Measurements from ENCODE around the gene COL6A3.
"Not testable (repeated sequence)": the region's sequence is repeated elsewhere in the genome, so short reads cannot be mapped to it uniquely, and the experiment has no call there.

Gene COL6A3

DNA sequence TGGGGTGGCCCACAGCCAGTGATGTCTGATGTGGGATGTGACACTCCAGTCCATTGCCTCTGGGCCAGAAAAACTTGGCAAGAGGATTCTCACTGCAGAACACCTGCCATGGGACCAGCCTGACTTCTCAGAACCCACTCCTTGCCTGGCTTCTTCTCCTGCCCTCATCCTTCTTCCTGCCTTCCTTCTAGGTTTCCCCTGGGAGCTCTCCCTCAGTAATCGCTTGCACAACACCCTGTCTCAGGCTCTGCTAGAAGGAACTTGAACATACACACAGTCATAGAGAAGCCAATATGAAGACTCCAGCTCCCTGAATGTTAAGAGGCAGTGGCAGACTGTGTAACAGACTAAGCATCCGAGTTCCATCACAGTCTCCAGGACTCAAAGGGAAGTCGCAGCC, 4.3 kb upstream of the COL6A3 start:
- in situ Hi-C loops (cut with MboI; ENCODE audit: low sequenced_read_pairs) = no loop called here

GRCh38 chr2:237412988-237413776, 782 bp downstream of the COL6A3 start:
- in situ Hi-C loops (cut with MboI; ENCODE audit: low sequenced_read_pairs) = no loop called here

DNA sequence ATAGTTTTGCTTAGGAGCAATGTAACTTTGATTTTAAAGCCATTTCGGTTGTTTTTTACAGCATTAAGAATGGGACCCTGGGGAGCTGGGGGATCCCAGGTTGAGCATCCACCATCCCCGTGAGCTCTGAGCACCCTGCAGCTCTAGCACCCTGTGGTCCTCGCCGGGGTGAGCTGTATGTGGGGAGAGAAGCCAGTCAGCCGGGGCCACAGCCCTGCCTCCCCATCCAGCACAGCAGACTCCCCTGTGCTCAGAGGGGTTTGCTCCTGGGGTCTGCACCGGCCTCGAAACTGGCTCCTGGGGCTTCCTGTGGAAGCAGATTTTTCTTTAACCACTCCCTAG, 1.3 kb downstream of the COL6A3 start:
- in situ Hi-C loops (cut with MboI; ENCODE audit: low sequenced_read_pairs) = no loop called here

DNA sequence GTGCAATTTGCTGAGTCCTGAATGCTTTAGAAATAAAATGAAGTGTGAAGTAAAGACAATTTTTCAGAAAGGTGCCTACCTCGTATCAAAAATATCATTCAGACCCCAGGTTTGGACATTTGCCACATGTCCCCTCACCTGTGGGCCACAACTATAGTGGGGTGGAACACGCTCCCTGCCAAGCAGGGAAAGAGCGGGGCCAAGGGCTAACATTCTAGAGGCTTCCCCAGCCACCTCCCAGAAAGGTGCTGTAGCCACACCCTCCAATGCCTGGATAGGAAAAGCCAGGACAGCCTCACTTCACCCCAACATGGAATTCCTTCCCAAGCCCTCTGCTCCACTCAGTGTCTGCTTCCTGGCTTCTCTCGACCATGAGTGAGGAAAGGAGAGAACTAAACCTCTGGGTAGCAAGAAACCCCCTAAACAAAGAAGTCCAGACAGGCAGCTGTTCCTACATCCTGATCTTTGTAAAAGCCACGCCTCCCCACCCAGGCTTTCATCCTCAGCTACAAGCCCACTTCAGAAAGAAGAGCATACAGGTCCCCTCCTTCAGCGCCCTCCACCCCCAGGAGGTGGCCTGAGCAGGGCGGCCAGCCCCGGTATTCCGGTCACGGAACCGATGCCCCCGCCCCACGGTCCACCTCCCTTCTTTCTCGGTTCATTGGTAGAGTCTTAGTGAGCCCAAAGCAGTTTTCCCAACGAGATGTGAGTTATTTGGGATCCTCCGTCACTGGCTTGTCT, 2.1 kb downstream of the COL6A3 start:
- in situ Hi-C loops (cut with MboI; ENCODE audit: low sequenced_read_pairs) = no loop called here

DNA sequence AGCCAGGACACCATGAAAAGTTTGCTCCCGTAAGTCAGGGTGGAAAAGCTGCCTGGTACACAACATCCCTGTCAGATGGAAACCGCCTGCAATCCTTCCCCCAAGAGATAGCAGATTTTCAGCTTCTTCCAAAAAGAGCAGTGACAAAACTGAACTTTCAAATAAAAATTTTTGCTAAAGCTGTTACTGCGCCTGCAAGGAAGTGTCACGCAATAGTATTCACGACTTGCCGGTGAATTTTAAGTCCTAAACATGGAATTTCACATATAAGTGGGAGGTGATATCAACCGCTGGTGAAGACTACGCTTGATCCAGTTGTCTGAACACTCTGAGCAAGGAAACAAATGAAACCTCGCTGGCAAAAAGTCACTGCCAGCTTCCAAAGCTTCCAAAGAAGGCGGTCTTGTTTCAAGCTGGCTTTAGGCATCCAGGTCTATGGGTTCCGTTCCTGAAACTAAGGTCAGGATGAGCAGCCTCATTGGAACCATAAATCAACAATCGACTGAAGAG, 2.8 kb downstream of the COL6A3 start:
- in situ Hi-C loops (cut with MboI; ENCODE audit: low sequenced_read_pairs) = no loop called here

DNA sequence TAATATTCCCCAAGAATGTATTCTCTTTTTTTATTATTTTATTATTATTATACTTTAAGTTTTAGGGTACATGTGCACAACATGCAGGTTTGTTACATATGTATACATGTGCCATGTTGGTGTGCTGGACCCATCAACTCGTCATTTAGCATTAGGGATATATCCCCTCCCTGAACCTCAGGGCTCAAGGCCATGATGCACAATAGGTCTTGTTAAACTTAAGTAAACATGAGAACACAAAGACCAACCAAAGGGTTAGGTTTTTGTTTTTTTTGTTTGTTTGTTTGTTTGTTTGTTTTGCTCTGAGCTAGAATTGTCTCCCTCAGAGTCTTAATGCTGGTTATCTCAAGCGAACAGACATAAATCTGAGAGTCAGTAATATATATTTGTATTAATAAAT, 4.7 kb downstream of the COL6A3 start:
- in situ Hi-C loops (cut with MboI; ENCODE audit: low sequenced_read_pairs) = not testable (repeated sequence)

DNA sequence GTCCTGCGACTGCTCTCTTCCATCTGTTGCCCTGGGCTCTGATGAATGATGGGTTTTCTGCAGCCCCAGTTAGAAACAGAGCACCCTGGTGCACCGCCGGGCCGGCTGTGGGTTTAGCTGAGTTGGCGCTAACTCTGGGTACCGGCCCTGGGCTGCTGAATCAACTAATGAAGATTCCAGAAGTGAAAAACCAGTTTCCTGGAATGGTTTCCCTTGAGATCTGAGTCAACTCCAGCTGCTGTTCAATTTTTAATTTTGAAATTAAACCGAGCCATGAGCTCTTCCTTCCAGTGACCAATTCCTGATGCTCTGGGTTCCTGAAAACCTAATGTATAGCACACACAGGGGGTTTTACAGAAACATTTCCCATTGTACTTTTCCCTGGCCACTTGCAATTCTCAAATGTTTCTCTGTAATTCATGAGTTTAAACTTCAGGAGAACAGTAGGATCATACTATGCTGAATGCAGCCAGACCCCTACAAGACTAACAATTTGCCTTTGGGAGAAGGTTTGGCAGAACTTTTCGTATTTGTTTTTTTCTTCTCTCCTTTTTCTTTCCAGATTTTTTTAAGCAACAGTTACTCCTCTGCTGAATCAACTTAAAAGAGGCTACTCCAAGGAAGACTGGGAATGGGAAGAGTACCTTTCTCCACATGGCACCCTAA, 5.5 kb downstream of the COL6A3 start:
- in situ Hi-C loops (cut with MboI; ENCODE audit: low sequenced_read_pairs) = no loop called here

- in situ Hi-C loops (cut with MboI; ENCODE audit: low sequenced_read_pairs) = no loop called here
Observed at GRCh38 chr2:237407700-237408099, 6.3 kb downstream of the COL6A3 start.

- in situ Hi-C loops (cut with MboI; ENCODE audit: low sequenced_read_pairs) = no loop called here
Observed at GRCh38 chr2:237406371-237406895, 7.5 kb downstream of the COL6A3 start.

- in situ Hi-C loops (cut with MboI; ENCODE audit: low sequenced_read_pairs) = no loop called here
Observed at GRCh38 chr2:237405605-237406004, 8.4 kb downstream of the COL6A3 start.

- in situ Hi-C loops (cut with MboI; ENCODE audit: low sequenced_read_pairs) = no loop called here
Observed at GRCh38 chr2:237405006-237405559, 8.9 kb downstream of the COL6A3 start.

DNA sequence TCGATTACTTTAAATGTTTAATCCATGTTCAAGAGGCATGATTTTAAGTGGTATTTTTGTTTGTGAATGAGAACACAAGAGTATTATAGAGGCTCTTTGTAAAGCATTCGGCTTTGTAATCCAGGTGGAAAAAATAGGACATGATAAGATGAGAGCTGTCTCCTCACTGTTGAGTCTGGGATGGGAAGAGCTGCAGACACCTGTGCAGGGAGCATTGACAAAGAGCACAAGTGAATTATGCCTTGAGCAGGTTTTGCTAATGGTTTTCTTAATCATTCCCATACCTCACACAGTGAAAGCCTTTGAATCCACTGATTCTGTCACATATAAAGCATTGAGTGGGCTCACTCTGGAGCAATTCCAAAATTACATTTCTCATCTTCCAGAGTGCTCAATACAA, 9.6 kb downstream of the COL6A3 start:
- in situ Hi-C loops (cut with MboI; ENCODE audit: low sequenced_read_pairs) = no loop called here

- in situ Hi-C loops (cut with MboI; ENCODE audit: low sequenced_read_pairs) = no loop called here
Observed at GRCh38 chr2:237403024-237403882, 10.7 kb downstream of the COL6A3 start.

DNA sequence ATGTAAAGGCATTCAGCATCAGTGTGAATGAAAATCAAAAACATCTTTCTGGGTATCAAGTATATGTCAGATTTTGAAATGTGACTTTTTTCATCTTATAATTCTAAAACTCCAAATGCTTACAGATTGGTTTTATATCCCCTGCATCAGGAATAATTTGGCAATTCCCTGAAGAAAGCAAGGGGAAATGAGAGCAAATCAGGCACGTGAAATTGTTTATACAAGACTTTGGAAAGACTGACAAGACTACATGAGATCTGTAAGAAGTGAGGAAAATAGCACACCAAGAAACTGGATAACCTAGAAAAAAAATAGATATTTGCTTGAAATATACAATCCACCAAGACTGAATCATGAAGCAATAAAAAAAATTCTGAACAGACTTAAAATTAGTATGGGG, 13.8 kb downstream of the COL6A3 start:
- in situ Hi-C loops (cut with MboI; ENCODE audit: low sequenced_read_pairs) = no loop called here

DNA sequence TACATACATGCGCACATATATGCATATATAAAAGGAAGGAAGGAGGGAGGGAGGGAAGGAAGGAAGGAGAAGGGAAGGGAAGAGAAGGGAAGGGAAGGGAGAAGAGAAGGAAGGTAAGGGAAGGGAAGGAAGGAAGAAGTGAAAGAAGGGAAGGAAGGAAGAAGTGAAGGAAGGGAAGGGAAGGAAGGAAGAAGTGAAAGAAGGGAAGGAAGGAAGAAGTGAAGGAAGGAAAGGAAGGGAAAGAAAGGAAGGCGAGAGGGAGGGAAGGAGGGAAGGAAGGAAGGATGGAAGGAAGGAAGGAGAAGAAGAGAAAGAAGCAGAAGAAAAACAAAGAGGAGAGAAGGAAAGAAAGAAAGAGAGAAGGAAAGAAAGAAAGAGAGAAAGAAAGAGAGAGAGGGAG, 16.9 kb downstream of the COL6A3 start:
- in situ Hi-C loops (cut with MboI; ENCODE audit: low sequenced_read_pairs) = no loop called here

DNA sequence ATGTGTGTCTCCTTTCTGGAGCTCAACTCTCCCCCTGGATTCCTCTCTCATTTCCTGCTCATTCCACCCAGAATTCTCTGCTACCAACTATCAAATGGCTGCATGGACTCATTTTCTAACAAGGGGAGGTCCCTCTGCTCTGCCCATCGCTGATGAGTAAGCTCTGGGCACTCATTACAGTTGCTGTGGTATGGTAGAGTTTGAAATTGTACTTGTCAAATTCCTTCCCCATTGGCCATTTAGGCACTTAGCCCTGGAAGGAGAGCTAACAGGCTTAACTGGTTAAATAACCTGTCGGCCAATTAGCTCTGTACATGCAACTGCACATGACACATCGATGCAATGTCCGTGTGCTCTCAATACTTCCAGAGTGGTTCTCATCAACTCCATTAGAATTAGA, 20.4 kb downstream of the COL6A3 start:
- in situ Hi-C loops (cut with MboI; ENCODE audit: low sequenced_read_pairs) = no loop called here

GRCh38 chr2:237392186-237392585, 21.8 kb downstream of the COL6A3 start:
- in situ Hi-C loops (cut with MboI; ENCODE audit: low sequenced_read_pairs) = no loop called here

- in situ Hi-C loops (cut with MboI; ENCODE audit: low sequenced_read_pairs) = no loop called here
Observed at GRCh38 chr2:237391140-237391539, 22.8 kb downstream of the COL6A3 start.

DNA sequence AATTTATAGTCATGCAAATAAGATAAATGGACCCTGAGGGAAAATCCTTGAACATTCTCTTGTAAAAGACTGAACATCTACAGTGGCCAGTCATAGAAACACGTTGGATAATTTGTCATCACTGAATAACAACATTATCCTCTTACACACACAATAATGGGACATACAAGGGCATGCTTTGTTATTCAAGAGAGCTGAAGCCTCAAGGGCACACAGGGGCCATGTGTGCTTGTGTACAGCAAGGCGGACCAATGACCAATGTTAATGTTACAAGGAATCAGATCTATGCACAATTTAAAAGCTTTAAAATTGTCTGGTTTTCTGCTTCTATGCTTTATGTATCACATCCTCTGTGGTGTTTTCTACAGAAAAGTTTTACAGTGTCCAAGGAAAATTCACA, 23.7 kb downstream of the COL6A3 start:
- in situ Hi-C loops (cut with MboI; ENCODE audit: low sequenced_read_pairs) = no loop called here

DNA sequence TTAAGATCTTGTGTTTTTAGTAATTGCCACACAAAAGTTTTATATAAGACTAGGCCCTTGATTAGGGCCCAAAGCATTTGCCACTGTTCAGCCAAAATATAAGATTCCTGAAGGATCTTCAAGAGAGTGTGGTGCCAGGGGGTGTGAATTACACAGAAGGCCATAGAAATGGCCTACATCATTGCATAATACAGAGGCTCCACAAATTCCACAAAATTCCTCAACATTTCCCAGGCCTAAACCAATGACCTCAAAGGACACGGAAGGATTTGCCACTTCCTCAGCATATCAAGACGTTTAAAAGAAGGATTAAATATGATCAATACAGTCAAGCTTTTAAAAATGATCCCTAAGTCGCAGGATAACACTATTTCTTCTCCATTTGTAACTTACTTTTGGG, 24.1 kb downstream of the COL6A3 start:
- in situ Hi-C loops (cut with MboI; ENCODE audit: low sequenced_read_pairs) = no loop called here

Measured in hTERT RPE-1 (cell line).